Measurements from ENCODE around the gene RETN.

Gene RETN

DNA sequence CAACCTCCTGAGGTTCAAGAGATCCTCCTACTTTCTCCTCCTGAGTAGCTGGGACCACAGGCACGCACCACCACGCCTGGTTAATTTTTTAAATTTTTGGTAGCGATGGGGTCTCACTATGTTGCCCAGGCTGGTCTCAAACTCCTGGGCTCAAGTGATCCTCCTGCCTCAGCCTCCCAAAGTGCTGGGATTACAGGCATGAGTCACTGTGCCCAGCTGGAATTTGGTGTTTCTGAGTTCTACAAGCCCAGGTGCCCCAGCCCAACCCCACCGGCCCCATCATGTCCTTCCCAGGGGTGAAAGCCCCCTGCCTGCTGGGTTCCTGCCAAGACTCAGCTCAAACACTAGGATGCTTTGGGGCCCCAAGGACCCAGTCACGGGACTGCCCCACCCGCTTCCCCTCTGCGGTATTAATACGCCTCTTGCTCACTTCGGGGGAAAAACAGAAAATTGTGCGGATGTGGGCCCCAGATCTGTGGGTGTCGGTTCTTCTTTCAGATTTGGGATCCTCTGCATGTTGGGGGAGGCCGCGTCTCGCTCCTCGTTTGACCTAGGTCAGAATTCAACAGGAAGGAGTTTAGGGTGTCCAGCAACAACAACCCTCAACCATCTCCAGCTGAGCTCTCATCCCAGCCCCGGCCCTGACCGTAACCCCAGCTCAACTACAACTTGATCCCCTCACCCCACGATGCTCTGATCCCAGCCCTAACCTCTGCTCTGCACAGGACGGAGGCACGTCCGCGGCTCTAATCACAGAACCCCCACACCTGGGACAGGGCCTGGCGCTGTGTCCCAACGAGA, 36.7 kb downstream of the RETN start:
- no peak for DNase-seq (ENCODE audit: low read depth, low spot score)

DNA sequence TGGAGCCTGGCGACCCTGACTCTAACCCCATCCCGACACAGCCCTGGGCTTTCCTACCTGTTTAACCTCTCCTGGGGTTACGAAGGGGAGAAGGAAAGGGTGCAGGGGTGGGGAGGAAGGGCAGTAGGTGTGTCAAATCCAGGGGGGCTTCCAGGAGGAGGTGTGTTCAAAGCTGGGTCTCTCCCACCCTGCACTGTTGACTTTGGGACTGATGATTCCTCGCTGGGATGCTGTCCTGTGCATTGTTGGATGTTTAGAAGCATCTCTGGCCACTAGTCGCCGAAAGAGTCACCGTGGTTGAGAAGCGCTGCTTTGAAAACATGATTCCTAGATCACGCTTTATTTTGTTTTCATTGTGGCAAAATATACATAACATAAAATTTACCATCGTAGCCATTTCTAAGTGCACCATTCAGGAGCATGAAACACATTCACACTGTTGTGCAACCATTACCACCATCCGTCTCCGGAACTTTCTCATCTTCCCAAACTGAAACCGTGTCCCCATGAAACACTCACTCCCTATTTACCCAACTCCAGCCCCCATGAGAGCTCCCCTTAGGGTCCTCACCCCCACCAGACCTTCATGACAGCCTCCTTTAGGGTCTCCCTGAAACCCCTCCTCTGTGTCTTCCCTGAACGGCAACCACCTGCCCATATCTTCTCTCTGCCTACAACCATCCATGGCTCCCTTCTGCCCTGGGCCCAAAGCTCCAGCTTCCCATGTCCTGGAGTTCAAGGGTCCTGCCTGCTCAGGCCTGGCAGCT, 37.5 kb downstream of the RETN start:
- DNase-seq (ENCODE audit: low read depth, low spot score) = no peak

DNA sequence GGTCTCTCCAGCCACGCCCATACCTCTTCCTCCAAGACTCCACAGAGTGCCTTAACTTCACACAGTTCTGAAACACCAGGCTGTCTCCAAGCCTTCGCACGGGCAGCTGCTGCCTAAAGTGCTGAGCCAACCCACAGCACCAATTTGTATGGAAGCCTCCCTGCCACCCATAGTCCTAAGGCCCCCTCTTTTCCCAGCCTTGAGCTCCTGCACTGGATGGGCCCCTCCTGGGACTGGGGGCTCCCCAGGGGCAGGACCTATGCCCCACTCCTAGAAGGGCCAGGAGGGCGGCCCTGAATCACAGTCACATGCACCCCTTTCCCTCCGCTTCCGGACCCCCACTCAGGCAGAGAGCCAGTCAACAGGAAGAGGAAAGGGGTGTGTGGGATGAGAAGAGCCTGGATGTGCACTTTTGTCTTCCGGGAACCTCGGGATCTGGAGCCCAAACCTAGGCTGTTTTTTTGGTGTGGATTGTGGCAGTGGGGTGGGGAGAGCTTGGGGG, 38.2 kb downstream of the RETN start:
- no peak for DNase-seq (ENCODE audit: low read depth, low spot score)

DNA sequence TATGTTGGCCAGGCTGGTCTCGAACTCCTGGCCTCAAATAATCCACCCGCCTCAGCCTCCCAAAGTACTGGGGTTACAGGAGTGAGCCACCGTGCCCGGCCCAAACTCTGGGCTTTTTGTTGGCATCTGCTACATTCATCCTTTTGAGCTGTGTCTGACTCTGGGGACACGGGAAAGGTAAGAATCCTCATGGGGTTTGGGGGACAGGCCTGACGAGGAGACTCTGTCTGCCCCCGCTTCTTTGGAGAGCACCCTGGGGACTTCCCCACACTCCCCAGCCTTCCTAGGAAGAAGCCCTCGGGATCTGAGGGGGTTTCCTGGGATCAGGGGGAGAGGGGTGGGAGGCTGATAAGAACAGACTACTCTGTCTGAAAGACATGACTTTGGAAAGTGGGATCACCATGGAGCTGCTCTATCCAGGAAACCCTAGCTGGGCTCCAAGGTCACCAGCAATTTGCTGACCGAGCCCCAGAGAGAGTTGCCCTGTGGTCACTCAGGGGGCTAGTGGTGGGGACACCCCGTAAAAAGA, 41.1 kb downstream of the RETN start:
- DNase-seq (ENCODE audit: low read depth, low spot score) = no peak

DNA sequence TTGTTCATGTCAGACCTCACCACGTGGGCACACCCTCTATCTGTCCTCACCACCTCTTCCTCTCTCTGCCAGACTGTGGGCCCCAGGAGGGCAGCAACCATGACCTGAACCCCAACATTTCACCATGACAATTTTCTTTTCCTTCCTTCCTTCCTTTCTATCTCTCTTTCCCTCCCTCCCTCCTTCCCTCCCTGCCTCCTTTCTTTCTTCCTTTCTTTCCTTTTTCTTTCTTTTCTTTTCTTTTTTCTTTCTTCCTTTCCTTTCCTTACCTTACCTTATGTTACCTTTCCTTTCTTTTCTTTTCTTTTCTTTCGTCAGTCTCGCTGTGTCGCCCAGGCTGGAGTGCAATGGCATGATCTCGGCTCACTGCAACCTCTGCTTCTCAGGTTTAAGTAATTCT, 41.8 kb downstream of the RETN start:
- no peak for DNase-seq (ENCODE audit: low read depth, low spot score)

DNA sequence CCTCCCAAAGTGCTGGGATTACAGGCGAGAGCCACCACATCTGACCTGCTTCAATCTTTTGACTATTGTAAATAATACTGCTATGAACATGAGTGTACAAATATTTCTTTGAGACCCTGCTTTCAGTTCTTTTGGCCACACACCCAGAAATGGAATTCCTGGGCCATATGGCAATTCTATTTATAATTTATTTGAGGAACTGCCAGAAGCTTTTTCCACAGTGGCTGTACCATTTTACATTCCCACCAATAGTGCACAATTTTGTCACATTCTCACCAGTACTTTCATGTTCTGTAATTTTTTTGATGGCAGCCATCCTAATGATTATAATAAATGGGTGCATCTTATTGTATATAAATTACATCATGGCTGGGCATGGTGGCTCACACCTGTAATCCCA, 46.8 kb downstream of the RETN start:
- DNase-seq (ENCODE audit: low read depth, low spot score) = no peak

DNA sequence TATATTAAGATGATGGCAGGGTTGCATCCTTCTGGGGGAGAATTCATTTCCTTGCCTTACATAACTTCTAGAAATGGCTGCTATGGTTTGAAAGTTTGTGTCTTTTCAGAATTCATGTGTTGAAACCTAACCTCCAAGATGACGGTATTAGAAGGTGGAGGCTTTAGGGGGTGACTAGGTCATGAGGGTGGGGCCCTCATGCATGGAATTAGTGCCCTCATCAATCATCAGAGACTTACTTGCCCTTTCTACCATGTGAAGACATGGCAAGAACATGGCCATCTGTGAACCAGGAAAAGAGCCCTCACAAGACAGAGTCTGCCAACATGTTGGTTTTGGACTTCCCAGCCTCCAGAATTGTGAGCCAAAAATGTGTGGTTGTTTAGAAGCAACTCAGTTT, 47.9 kb downstream of the RETN start:
- DNase-seq (ENCODE audit: low read depth, low spot score) = no peak

DNA sequence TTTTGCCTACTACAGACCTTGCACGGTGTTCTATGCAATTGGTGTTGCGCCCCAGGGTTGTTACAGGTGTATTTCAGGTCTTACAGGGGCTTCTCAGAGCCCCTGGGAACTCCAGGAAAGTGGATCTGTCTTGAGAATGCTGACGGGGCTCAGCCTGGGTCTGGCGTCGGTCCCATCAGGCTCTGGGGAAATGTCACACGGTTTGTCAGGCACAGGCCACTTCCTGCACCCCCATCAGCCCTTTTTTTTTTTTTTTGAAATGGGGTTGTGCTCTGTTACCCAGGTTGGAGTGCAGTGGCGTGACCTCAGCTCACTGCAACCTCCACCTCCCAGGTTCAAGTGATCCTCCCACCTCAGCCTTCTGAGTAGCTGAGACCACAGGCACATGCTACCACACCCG, 49.8 kb downstream of the RETN start:
- DNase-seq (ENCODE audit: low read depth, low spot score) = no peak
